GM19463 (cell line): Measurements from ENCODE around the gene SOCS1.

Source experiments
- ATAC-seq: cut with Tn5 transposase; IDR thresholded peaks from one replicate; pipeline ENCODE4 v1.9.1; 2021; ENCODE audit warnings: mild to moderate bottlenecking, moderate library complexity; ENCODE audit not compliant: unreplicated experiment

Gene SOCS1

DNA sequence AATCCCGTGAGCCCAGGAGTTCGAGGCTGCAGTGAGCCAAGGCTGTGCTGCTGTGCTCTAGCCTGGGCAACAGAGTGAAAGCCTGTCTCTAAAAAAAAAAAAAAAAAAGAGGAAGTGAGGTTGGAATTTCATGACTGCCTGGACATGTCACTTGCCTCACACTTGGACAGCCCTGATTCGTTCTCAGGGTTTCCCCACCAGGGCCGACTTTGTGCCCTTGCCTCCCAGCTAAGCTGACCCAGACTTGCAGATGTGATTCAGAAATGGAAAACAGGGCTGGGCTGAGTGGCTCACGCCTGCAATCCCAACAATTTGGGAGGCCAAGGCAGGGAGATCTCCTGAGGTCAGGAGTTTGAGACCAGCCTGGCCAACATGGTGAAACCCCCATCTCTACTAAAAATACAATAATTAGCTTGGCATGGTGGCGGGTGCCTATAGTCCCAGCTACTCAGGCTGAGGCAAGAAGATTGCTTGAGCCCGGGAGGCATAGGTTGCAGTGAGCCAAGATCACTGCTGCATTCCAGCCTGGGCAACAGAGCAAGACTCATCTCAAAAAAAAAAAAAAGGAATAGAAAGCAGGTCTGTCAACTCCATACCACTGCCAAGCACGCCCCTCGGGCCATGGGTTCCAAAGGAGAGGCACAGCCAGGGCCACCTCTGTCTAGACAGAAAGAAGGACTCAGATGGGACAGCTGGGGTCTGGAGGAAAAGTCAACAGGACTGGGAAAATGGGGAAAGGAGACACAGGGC, 46.9 kb downstream of the SOCS1 start:
- ATAC-seq = no peak

- ATAC-seq = no peak
These were observed 48.4 kb downstream of the SOCS1 start for GRCh38 chr16:11207646-11208045.

GRCh38 chr16:11205754-11206581, 50.0 kb downstream of the SOCS1 start:
- no peak for ATAC-seq

DNA sequence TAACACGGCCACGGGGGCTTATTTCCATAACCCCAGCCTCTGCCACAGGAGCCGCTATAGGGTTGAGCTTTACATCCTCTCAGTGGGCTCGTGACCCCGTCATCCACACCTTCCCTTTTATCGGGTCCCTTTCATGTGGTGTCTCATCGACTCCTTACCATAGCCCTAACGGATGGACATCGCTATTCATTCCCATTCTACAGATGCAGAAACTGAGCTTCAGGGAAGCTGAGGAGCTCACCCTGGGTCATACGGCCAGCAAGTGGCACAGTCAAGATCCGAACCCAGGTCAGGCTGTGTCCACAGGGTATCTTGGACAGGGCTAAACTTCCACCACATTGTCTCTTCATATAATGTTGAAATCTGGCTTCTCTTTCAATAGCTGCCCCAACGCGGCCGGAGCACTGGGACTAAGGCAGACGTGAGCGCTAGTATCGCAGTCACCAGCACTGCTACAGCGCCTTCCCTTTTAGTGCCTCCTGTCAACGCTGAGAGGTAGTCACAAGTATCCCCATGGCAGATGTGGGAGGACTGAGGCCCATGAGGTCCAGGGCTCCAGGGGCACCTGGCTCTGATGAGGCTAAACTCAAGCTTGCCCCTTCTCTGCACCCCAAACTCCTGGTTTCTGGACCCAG, 50.8 kb downstream of the SOCS1 start:
- ATAC-seq = no peak

GRCh38 chr16:11204513-11205047, 51.4 kb downstream of the SOCS1 start:
- no peak for ATAC-seq
